Fibroblast of lung (primary cell): ENCODE measurements around the gene TNFRSF18.

Source experiments
- EZH2 ChIP-seq: IDR thresholded peaks from 2 replicates; pipeline ENCODE4 v1.5.1; 2012; ENCODE audit warnings: low read length, control low read depth, mild to moderate bottlenecking; ENCODE audit errors: missing control alignments
- TF ChIP-seq, protein P1 (sequence below), 2 donors: IDR thresholded peaks in 1 of 2; conservative IDR thresholded peaks in 1 of 2; 1 replicate in 1 of 2; 2 replicates in 1 of 2; pipeline ENCODE4 v1.5.1; 2011 to 2012; ENCODE audit warnings: low read length in 2 of 2, control low read depth in 1 of 2, inconsistent platforms in 1 of 2, low read depth in 1 of 2, mild to moderate bottlenecking in 1 of 2

DNA sequence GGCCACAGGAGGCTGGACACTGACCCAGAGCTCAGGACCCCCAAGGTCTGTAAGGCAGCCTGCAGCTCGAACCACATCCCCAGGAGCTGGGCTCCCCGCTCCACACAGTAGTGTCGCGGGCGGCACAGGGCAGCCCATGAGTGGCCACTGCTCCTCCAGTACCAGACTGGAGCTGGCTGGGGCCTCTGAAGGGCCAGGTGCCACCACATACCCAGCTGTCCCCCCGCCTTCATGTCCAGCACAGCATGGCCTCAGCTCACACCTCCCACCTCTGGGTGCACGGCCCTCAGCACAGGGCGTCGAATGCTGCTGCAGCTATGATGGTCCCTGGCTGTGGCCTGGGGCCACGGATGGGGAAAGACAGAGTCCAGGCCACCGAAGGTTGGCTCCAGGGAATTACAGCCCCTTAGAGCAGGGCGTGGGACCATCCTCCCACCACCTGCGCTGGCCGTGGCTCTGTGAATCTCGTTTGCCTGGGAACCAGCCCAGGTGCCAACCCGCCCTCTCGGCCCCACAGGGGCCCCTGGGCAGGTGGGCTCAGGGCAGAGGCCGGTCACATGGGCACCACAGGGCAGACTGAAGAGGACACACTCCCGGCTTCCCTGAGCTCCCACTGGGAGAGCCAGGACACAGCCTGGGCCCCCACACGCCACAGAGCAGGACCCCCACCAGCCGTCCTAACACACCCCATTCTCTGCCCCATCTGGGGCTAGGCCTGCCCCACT lies 9.7 kb upstream of the TNFRSF18 start:
- TF ChIP-seq, protein P1, sequence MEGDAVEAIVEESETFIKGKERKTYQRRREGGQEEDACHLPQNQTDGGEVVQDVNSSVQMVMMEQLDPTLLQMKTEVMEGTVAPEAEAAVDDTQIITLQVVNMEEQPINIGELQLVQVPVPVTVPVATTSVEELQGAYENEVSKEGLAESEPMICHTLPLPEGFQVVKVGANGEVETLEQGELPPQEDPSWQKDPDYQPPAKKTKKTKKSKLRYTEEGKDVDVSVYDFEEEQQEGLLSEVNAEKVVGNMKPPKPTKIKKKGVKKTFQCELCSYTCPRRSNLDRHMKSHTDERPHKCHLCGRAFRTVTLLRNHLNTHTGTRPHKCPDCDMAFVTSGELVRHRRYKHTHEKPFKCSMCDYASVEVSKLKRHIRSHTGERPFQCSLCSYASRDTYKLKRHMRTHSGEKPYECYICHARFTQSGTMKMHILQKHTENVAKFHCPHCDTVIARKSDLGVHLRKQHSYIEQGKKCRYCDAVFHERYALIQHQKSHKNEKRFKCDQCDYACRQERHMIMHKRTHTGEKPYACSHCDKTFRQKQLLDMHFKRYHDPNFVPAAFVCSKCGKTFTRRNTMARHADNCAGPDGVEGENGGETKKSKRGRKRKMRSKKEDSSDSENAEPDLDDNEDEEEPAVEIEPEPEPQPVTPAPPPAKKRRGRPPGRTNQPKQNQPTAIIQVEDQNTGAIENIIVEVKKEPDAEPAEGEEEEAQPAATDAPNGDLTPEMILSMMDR (conservative IDR thresholded peaks at IDR 0.05 in 1 of 2, IDR thresholded peaks at IDR 0.05 in 1 of 2; ENCODE audit: low read depth in 1 of 2, low read length in 2 of 2) = no peak
- no peak for TF ChIP-seq EZH2
